Esophagus mucosa (tissue), 1 donor: ENCODE results near the gene FLT1. TPM values are rescaled to one million over a fixed set of nuclear protein-coding genes. Genes with fewer than 3 reads are reported as not detected.

Experiments used
- ATAC-seq: fragments of 200-7000 bp; cut with Tn5 transposase; one replicate; pipeline ENCODE4 v1.9.1; 2020
- total RNA-seq: library from RNA; stranded (reverse); gene quantifications from one replicate; pipeline ENCODE4 v1.2.4, GENCODE V29; 2023
- donor health status: DM: yes; HTN: yes; CAD: no.

The FLT1 gene
- total RNA-seq, 1 donor from 2014 or later: 5.3 TPM

GRCh38 chr13:28457521-28457920, 37.4 kb downstream of the FLT1 start:
- ATAC-seq: no peak

- no peak for ATAC-seq
These were observed 39.2 kb downstream of the FLT1 start for GRCh38 chr13:28455580-28456194.

- ATAC-seq: no peak
These were observed 42.2 kb downstream of the FLT1 start for GRCh38 chr13:28452755-28453154.

- no peak for ATAC-seq
These were observed 43.3 kb downstream of the FLT1 start for GRCh38 chr13:28451482-28452217.

- no peak for ATAC-seq
These were observed 44.8 kb downstream of the FLT1 start for GRCh38 chr13:28449826-28450773.

GRCh38 chr13:28448651-28449358, 46.1 kb downstream of the FLT1 start:
- ATAC-seq: no peak

- no peak for ATAC-seq
These were observed 46.9 kb downstream of the FLT1 start for GRCh38 chr13:28447989-28448388.

- no peak for ATAC-seq
These were observed 47.7 kb downstream of the FLT1 start for GRCh38 chr13:28447206-28447605.

GRCh38 chr13:28442839-28443238, 52.1 kb downstream of the FLT1 start:
- ATAC-seq: no peak

- ATAC-seq: no peak
These were observed 53.4 kb downstream of the FLT1 start for GRCh38 chr13:28441529-28441928.

- ATAC-seq: no peak
These were observed 54.0 kb downstream of the FLT1 start for GRCh38 chr13:28440774-28441504.

GRCh38 chr13:28438598-28439334, 56.2 kb downstream of the FLT1 start:
- no peak for ATAC-seq

GRCh38 chr13:28438067-28438466, 56.9 kb downstream of the FLT1 start:
- no peak for ATAC-seq

- ATAC-seq: no peak
These were observed 59.0 kb downstream of the FLT1 start for GRCh38 chr13:28435917-28436316.

GRCh38 chr13:28434926-28435325, 60.0 kb downstream of the FLT1 start:
- no peak for ATAC-seq

GRCh38 chr13:28432816-28433560, 61.9 kb downstream of the FLT1 start:
- ATAC-seq: no peak

GRCh38 chr13:28429685-28430290, 65.1 kb downstream of the FLT1 start:
- no peak for ATAC-seq

GRCh38 chr13:28429096-28429495, 65.8 kb downstream of the FLT1 start:
- ATAC-seq: no peak

- ATAC-seq: no peak
These were observed 68.5 kb downstream of the FLT1 start for GRCh38 chr13:28426381-28426780.

- ATAC-seq: no peak
These were observed 69.1 kb downstream of the FLT1 start for GRCh38 chr13:28425793-28426192.
